Brain microvascular endothelial cell (primary cell): ENCODE data around the gene UBAP2.

Experiments
- DNase-seq: peaks from one replicate; pipeline ENCODE4 v3.0.0-alpha.2; 2020
- H3K27ac ChIP-seq: fragments of 250-450 bp; sonication (Bioruptor Pico); 2 replicates; pipeline ENCODE4 v1.5.1; 2020; ENCODE audit warnings: mild to moderate bottlenecking, moderate library complexity
- H3K27me3 ChIP-seq: fragments of 250-450 bp; sonication (Bioruptor Pico); replicated peaks from 2 replicates; pipeline ENCODE4 v1.5.1; 2020; ENCODE audit warnings: mild to moderate bottlenecking
- H3K36me3 ChIP-seq: fragments of 250-450 bp; sonication (Bioruptor Pico); replicated peaks from 2 replicates; pipeline ENCODE4 v1.5.1; 2020; ENCODE audit warnings: mild to moderate bottlenecking
- H3K4me3 ChIP-seq: 2 replicates; pipeline ENCODE4 v1.5.1; 2011; ENCODE audit warnings: low read depth, mild to moderate bottlenecking, control low read depth, low read length, moderate library complexity
- in situ Hi-C: cut with HindIII; loops from 2 replicates; pipeline ENCODE4 v1.10.0; 2017; ENCODE audit warnings: low sequenced_read_pairs, low pct_ligation_motif_present
- TF ChIP-seq, protein P1 (sequence below): IDR thresholded peaks from 2 replicates; pipeline ENCODE4 v1.5.1; 2011; ENCODE audit warnings: low read depth, mild to moderate bottlenecking, moderate library complexity, low read length, control low read depth, inconsistent platforms; ENCODE audit errors: missing control alignments

UBAP2 gene

DNA sequence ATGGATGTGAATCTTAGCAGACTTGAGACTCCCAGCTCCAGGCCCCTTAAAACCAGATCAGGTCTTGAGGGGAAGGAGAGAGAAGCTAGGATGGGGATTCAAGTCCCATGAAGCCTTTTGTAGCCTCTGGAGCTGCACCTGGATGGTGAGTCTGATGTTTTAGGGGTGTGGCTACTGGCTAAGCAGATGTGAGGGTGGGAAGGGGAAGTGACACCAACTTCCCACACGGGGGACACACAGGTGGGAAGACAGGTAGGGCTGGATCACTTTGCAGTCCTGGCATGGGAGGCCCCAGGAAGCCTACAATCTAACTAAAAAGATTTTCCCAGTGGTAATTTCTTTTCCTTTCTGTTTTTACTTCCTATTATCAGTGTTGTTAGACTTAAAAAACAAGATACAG, 38.7 kb upstream of the UBAP2 start:
- TF ChIP-seq, protein P1, sequence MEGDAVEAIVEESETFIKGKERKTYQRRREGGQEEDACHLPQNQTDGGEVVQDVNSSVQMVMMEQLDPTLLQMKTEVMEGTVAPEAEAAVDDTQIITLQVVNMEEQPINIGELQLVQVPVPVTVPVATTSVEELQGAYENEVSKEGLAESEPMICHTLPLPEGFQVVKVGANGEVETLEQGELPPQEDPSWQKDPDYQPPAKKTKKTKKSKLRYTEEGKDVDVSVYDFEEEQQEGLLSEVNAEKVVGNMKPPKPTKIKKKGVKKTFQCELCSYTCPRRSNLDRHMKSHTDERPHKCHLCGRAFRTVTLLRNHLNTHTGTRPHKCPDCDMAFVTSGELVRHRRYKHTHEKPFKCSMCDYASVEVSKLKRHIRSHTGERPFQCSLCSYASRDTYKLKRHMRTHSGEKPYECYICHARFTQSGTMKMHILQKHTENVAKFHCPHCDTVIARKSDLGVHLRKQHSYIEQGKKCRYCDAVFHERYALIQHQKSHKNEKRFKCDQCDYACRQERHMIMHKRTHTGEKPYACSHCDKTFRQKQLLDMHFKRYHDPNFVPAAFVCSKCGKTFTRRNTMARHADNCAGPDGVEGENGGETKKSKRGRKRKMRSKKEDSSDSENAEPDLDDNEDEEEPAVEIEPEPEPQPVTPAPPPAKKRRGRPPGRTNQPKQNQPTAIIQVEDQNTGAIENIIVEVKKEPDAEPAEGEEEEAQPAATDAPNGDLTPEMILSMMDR: no peak
- DNase-seq: no peak
- in situ Hi-C loops: no loop called here
- H3K27me3 ChIP-seq: no peaks in the 10 kb centered on the region
- no peak overlapping the region for H3K27ac ChIP-seq
- peaks cover 24% of the 10 kb centered on the region for H3K36me3 ChIP-seq
- H3K4me3 ChIP-seq: no peak overlapping the region

DNA sequence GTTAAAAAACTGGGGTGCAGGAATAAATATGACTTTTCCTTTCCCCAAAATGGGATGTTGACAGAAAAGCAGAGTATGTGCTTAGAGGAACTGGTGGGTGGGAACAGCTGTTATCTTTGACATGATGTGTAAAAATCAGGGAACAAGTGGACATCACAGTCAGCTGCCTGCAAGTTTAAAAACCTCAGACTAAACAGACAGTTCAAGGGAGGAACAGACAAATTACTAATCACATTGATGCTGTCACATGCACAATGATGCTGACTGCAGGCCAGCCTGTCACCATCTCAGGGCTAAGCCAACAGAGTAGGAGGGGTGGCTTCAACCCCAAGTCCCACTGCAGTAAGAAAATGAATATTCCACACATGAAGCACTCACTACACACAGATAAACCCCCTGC, 38.2 kb upstream of the UBAP2 start:
- in situ Hi-C loops: no loop called here
- H3K36me3 ChIP-seq: peaks cover 21% of the 10 kb centered on the region
- no peak for DNase-seq
- H3K4me3 ChIP-seq: no peak overlapping the region
- no peaks in the 10 kb centered on the region for H3K27me3 ChIP-seq
- H3K27ac ChIP-seq: no peak overlapping the region
- TF ChIP-seq, protein P1: no peak

DNA sequence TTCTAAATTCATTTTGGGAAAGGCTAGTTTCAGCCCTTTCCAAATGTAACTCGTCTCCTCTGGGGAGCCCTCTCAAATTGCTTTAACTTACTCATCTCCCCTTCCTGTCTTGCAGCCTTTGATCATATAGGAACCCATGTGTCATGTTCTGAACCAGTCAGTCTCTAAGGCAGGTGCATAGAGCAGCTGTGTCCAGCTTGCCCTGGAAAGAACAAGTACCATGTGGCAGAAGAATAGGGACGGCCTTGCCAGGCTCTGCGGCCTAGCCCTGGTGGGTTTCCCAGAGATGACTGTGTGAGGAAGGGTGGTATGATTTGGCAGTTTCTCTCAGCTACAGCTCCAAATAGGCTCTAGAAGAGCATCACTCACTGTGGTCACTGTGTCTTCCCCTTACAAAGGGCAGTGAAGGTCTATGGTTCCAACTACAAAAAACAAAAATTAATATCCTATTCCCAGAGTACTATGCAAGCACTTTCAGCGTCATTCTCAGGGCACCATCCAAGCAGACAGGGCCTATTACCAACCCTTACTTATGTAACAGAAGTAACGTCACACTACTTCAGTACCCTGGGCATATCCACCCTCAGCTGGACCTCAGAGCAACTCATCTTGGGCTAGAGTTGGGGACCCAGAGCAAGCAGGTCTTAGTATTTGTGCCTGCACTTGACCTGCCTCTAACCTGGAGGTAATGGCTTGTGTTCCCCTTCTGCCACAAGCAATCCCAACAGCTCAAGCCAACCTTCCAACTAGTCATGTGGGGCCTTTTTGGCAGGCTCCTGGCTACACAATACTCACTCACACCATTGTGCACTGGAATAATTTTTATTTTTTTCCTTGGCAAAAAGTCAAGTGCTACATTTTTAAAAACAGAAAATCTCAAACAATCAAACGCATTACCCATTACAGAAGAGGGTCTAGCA, 37.2 kb upstream of the UBAP2 start:
- DNase-seq: no peak
- TF ChIP-seq, protein P1: no peak
- no peak overlapping the region for H3K27ac ChIP-seq
- no peak overlapping the region for H3K4me3 ChIP-seq
- in situ Hi-C loops: no loop called here
- H3K27me3 ChIP-seq: no peaks in the 10 kb centered on the region
- H3K36me3 ChIP-seq: peaks cover 19% of the 10 kb centered on the region

DNA sequence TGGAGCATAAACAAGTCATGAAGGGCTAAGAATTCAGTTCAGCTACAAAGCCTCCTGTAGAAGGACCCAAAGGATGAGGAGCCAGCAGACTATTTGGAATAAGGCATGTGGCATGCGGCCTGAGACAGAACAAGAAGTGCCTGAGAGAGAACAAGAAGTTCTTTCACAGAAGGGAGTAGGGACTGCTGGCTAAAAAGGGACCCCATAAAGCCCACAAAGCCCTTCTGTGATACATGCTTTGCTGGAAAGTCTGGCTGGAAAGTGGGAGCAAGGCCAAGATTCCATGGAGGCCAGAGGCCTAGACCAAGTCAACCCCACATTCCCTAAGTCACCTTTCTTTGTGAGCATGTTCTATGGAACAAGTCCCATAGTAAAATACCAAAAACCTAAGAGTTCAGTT, 35.9 kb upstream of the UBAP2 start:
- TF ChIP-seq, protein P1: no peak
- H3K27me3 ChIP-seq: no peaks in the 10 kb centered on the region
- no peak overlapping the region for H3K4me3 ChIP-seq
- peaks cover 19% of the 10 kb centered on the region for H3K36me3 ChIP-seq
- DNase-seq: no peak
- in situ Hi-C loops: no loop called here
- H3K27ac ChIP-seq: no peak overlapping the region

DNA sequence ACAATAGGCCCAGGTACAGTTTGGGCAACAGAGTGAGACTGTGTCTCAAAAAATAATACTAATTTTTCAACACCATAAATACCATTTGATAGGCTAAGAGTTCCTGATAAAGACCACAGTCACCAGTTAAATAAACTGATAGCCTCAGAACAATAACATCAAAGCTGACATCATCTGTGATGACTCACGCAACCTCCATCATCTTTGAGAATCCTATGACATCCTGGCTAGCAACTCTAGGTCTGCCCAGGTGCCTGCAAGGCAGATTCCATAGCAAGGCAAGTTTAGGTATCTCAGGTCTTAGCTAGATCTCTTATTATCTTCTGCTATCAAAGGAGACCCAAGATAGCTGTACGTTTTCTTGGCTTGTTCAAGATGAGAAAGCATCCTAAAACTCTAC, 30.5 kb upstream of the UBAP2 start:
- H3K4me3 ChIP-seq: no peak overlapping the region
- DNase-seq: peak; percentile 85
- TF ChIP-seq, protein P1: no peak
- in situ Hi-C loops: no loop called here
- H3K27ac ChIP-seq: no peak overlapping the region
- no peaks in the 10 kb centered on the region for H3K36me3 ChIP-seq
- no peaks in the 10 kb centered on the region for H3K27me3 ChIP-seq
